Mesenchymal stem cell (in vitro differentiated cells and primary cell): ENCODE data around the gene DDR1.
A peak's percentile ranks its signal among the peaks of the same experiment; 100 is the strongest.

Experiments
- DNase-seq: peaks from one replicate; pipeline ENCODE4 v3.0.0-alpha.2; 2013
- H2AFZ ChIP-seq: one replicate; pipeline ENCODE4 v1.6.1; 2013; ENCODE audit warnings: low read depth, mild to moderate bottlenecking, control low read depth, inconsistent platforms, low read length, moderate library complexity
- H2AK5ac ChIP-seq: 2 replicates; pipeline ENCODE4 v1.6.1; 2013; ENCODE audit warnings: low read length, moderate library complexity, mild to moderate bottlenecking, inconsistent platforms; ENCODE audit not compliant: severe bottlenecking
- H2BK120ac ChIP-seq: one replicate; pipeline ENCODE4 v1.6.1; 2013; ENCODE audit warnings: low read depth, mild to moderate bottlenecking, inconsistent platforms, low read length, moderate library complexity
- H2BK12ac ChIP-seq, 2 experiments: one replicate each; pipeline ENCODE4 v1.6.1; 2013; ENCODE audit warnings: inconsistent platforms in 2 of 2, low read length in 2 of 2, mild to moderate bottlenecking in 2 of 2, moderate library complexity in 2 of 2, control low read depth in 1 of 2
- H2BK15ac ChIP-seq: one replicate; pipeline ENCODE4 v1.6.1; 2013; ENCODE audit warnings: mild to moderate bottlenecking, low read depth, inconsistent platforms; ENCODE audit not compliant: poor library complexity, severe bottlenecking
- H2BK5ac ChIP-seq: 2 replicates; pipeline ENCODE4 v1.6.1; 2013; ENCODE audit warnings: low read depth, mild to moderate bottlenecking, low read length, control low read depth, inconsistent platforms; ENCODE audit not compliant: poor library complexity, severe bottlenecking
- H3K14ac ChIP-seq, 2 experiments: one replicate each; pipeline ENCODE4 v1.6.1; 2013; ENCODE audit warnings: inconsistent platforms in 2 of 2, low read length in 2 of 2, control low read depth in 1 of 2, mild to moderate bottlenecking in 1 of 2, moderate library complexity in 1 of 2
- H3K18ac ChIP-seq, 2 experiments: one replicate each; pipeline ENCODE4 v1.6.1; 2013; ENCODE audit warnings: inconsistent platforms in 2 of 2, low read length in 2 of 2, control low read depth in 1 of 2, low read depth in 1 of 2, mild to moderate bottlenecking in 1 of 2
- H3K23ac ChIP-seq, 2 experiments: one replicate each; pipeline ENCODE4 v1.6.1; 2013; ENCODE audit warnings: inconsistent platforms in 2 of 2, low read length in 2 of 2, mild to moderate bottlenecking in 2 of 2, moderate library complexity in 2 of 2, control low read depth in 1 of 2
- H3K27ac ChIP-seq: 2 replicates; pipeline ENCODE4 v1.5.1; 2013; ENCODE audit warnings: mild to moderate bottlenecking, moderate library complexity, low read length, control low read depth, inconsistent platforms; ENCODE audit not compliant: poor library complexity, severe bottlenecking
- H3K27me3 ChIP-seq, 2 experiments: 2 replicates each; pipeline versions ENCODE4 v1.6.1 to v1.7.0; 2013; ENCODE audit warnings: low read length in 2 of 2, mild to moderate bottlenecking in 2 of 2, moderate library complexity in 2 of 2, control low read depth in 1 of 2, inconsistent platforms in 1 of 2; ENCODE audit not compliant: control insufficient read depth in 1 of 2, insufficient read depth in 1 of 2
- H3K36me3 ChIP-seq, 2 experiments: 2 replicates each; pipeline versions ENCODE4 v1.6.1 to v1.7.0; 2013; ENCODE audit warnings: low read length in 2 of 2, control low read depth in 1 of 2, inconsistent platforms in 1 of 2, low read depth in 1 of 2, mild to moderate bottlenecking in 1 of 2; ENCODE audit not compliant: insufficient read depth in 2 of 2, control insufficient read depth in 1 of 2
- H3K4ac ChIP-seq, 2 experiments: one replicate each; pipeline ENCODE4 v1.6.1; 2013; ENCODE audit warnings: inconsistent platforms in 2 of 2, low read length in 2 of 2, mild to moderate bottlenecking in 2 of 2, moderate library complexity in 2 of 2, control low read depth in 1 of 2, low read depth in 1 of 2
- H3K4me1 ChIP-seq: 2 replicates; pipeline ENCODE4 v1.6.1; 2013; ENCODE audit warnings: low read depth, low read length, control low read depth; ENCODE audit not compliant: control insufficient read depth, insufficient read depth
- H3K4me2 ChIP-seq: 2 replicates; pipeline ENCODE4 v1.6.1; 2013; ENCODE audit warnings: low read length, mild to moderate bottlenecking, inconsistent platforms; ENCODE audit not compliant: poor library complexity, severe bottlenecking
- H3K4me3 ChIP-seq, 2 experiments: 2 replicates each; pipeline versions ENCODE4 v1.5.1 to v1.7.0; 2013; ENCODE audit warnings: low read length in 2 of 2, mild to moderate bottlenecking in 2 of 2, control low read depth in 1 of 2, low read depth in 1 of 2; ENCODE audit not compliant: insufficient read depth in 1 of 2
- H3K79me1 ChIP-seq: replicated peaks from 2 replicates; pipeline ENCODE4 v1.6.1; 2013; ENCODE audit warnings: mild to moderate bottlenecking, control low read depth, low read length, inconsistent platforms; ENCODE audit not compliant: poor library complexity, severe bottlenecking
- H3K9ac ChIP-seq: 2 replicates; pipeline ENCODE4 v1.7.0; 2013; ENCODE audit warnings: mild to moderate bottlenecking, low read length, moderate library complexity
- H3K9me3 ChIP-seq: 2 replicates; pipeline ENCODE4 v1.7.0; 2013; ENCODE audit warnings: mild to moderate bottlenecking, low read length; ENCODE audit not compliant: control insufficient read depth
- H4K8ac ChIP-seq: one replicate; pipeline ENCODE4 v1.6.1; 2013; ENCODE audit warnings: inconsistent platforms, mild to moderate bottlenecking, low read length, moderate library complexity
- H4K91ac ChIP-seq: one replicate; pipeline ENCODE4 v1.6.1; 2013; ENCODE audit warnings: mild to moderate bottlenecking, low read length, inconsistent platforms
- WGBS: methylation state at CpG from one replicate; pipeline ENCODE4 v1.1.7; 2013; ENCODE audit warnings: mixed read lengths; 5-methylcytosine and 5-hydroxymethylcytosine counted together

Gene DDR1

DNA sequence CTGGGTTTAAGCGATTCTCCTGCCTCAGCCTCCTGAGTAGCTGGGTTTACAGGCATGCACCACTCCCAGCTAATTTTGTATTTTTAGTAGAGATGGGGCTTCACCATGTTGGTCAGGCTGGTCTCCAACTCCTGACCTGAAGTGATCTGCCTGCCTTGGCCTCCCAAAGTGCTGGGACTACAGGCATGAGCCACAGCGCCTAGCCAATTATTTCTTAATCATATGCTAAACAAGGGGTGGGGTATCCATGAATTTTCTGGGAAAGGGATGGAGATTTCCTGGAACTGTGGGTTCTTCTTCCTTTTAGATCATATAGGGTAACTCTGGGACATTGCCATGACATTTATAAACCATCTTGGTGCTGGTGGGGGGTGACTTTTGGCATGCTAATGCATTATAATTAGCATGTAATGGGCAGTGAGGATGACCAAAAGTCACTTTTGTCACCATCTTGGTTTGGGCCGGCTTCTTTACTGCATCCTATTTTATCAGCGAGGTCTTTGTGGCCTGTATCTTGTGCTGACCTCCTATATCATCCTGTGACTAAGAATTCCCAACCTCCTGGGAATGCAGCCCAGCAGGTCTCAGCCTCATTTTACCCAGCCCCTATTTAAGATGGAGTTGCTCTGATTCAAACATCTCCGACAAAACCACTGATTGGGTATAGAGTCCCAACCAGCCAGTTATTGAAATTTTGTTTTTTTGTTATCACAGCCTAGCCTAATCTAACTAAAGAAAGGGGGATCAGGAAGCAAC, 29.9 kb upstream of the DDR1 start:
- no peak overlapping the region for H3K4ac ChIP-seq
- H2BK5ac ChIP-seq: no peak overlapping the region
- no peak overlapping the region for H2BK12ac ChIP-seq
- no peak overlapping the region for H4K8ac ChIP-seq
- H3K27me3 ChIP-seq: peaks cover 3 to 30% of the 10 kb centered on the region in 2 experiments
- H3K4me2 ChIP-seq: no peak overlapping the region
- H3K23ac ChIP-seq: no peak overlapping the region
- no peak overlapping the region for H4K91ac ChIP-seq
- H3K36me3 ChIP-seq: no peaks in the 10 kb centered on the region
- no peak overlapping the region for H2BK15ac ChIP-seq
- H3K9me3 ChIP-seq: peaks cover 7% of the 10 kb centered on the region
- no peak overlapping the region for H3K14ac ChIP-seq
- peaks cover 7% of the 10 kb centered on the region for H3K4me1 ChIP-seq
- DNase-seq: no peak
- H3K27ac ChIP-seq: no peak overlapping the region
- H3K9ac ChIP-seq: no peak overlapping the region
- no peak overlapping the region for H2AK5ac ChIP-seq
- H2BK120ac ChIP-seq: no peak overlapping the region
- H3K4me3 ChIP-seq: no peak overlapping the region
- WGBS: 93% methylated on average over 5 of the region's 5 CpGs
- H3K79me1 ChIP-seq: no peaks in the 10 kb centered on the region
- no peak overlapping the region for H3K18ac ChIP-seq
- H2AFZ ChIP-seq: no peak overlapping the region

DNA sequence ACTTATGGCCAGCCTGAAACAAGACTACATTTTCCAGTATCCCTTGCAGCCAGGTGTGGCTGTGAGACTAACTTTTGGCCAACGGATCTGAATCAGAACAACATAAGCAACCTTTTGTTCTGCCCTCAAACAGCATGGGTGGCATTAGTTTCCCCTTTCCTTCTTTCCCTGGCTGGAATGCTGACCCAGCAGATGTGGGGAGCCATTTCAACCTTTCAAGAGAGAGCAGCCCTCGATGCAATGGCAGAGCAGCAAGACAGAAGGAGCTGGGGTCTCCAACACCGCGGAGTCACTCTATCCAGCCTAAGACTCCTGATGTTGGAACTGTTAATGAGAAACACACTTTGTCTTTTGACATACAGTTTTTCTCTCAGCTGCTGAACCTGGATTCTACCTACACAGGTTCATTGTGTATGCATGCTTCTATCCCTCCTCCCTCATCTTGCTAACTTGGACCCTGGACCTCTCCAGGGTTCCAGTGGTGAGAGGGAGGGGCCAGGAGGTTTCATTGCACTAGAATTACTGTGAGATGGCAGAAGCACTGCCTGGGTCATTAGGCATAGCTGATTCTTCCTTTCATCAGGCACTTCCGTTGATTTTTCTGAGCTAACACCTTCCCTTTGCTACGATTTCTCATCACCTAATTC, 28.8 kb upstream of the DDR1 start:
- peaks cover 3 to 30% of the 10 kb centered on the region in 2 experiments for H3K27me3 ChIP-seq
- H3K4me1 ChIP-seq: peaks cover 7% of the 10 kb centered on the region
- WGBS: 82% methylated on average over 3 of the region's 6 CpGs
- peaks cover 7% of the 10 kb centered on the region for H3K9me3 ChIP-seq
- H2AK5ac ChIP-seq: no peak overlapping the region
- no peak overlapping the region for H3K14ac ChIP-seq
- no peak overlapping the region for H3K18ac ChIP-seq
- no peaks in the 10 kb centered on the region for H3K36me3 ChIP-seq
- no peak overlapping the region for H3K9ac ChIP-seq
- no peak overlapping the region for H2BK12ac ChIP-seq
- H2BK120ac ChIP-seq: no peak overlapping the region
- H2BK5ac ChIP-seq: no peak overlapping the region
- H3K27ac ChIP-seq: no peak overlapping the region
- H2AFZ ChIP-seq: no peak overlapping the region
- no peak overlapping the region for H3K4me2 ChIP-seq
- no peak overlapping the region for H4K8ac ChIP-seq
- no peak overlapping the region for H4K91ac ChIP-seq
- H3K79me1 ChIP-seq: no peaks in the 10 kb centered on the region
- no peak overlapping the region for H3K23ac ChIP-seq
- H3K4me3 ChIP-seq: no peak overlapping the region
- H3K4ac ChIP-seq: no peak overlapping the region
- no peak for DNase-seq
- no peak overlapping the region for H2BK15ac ChIP-seq

DNA sequence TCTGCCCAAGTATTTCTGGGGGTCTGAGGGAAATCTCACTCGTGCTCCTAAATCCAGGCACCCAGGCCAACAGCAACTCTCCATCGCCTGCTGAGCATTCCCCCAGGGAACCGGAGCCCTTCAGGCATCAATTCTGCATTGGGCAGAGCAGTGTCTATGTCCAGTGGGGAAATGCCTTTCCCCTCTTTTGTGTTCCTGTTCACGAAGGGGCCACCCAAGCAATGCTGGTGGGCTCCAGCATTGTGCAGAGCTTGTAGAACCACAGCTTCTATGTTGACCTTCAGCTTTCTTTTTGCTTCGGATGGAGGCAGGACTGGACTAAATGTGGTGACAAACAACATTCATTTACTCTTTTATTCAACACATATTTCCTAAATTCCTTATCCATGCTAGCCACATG, 27.2 kb upstream of the DDR1 start:
- H4K91ac ChIP-seq: no peak overlapping the region

DNA sequence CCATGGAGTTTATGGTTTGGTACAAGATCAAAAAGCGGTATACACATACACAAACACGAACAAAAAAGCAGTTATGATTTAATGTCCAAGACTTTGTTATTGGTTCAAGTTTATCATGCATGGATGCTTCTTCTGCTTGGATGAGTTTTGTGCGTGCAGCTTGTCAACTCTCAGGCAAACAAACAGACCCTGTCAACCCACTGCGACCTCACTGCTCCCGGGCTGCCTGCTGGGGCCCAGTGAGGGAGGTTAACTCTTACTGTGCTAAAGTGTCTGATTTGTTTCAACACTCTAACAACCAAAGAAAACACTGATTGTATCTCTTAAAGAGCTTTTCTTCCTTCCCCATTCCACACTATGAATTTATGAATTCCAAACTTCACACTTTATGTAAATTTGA, 26.8 kb upstream of the DDR1 start:
- no peak overlapping the region for H2BK5ac ChIP-seq
- H3K36me3 ChIP-seq: no peaks in the 10 kb centered on the region
- no peak overlapping the region for H3K4me2 ChIP-seq
- H3K27ac ChIP-seq: no peak overlapping the region
- H2AK5ac ChIP-seq: no peak overlapping the region
- no peak overlapping the region for H3K23ac ChIP-seq
- no peaks in the 10 kb centered on the region for H3K9me3 ChIP-seq
- peaks cover 14% of the 10 kb centered on the region for H3K4me1 ChIP-seq
- no peak overlapping the region for H3K14ac ChIP-seq
- H4K91ac ChIP-seq: no peak overlapping the region
- H2BK120ac ChIP-seq: no peak overlapping the region
- no peak overlapping the region for H4K8ac ChIP-seq
- no peak overlapping the region for H3K4me3 ChIP-seq
- no peak overlapping the region for H3K4ac ChIP-seq
- 8% methylated on average over 2 of the region's 5 CpGs for WGBS
- H3K18ac ChIP-seq: no peak overlapping the region
- no peak overlapping the region for H2BK12ac ChIP-seq
- no peak overlapping the region for H2BK15ac ChIP-seq
- DNase-seq: no peak
- H3K79me1 ChIP-seq: no peaks in the 10 kb centered on the region
- H3K9ac ChIP-seq: no peak overlapping the region
- peaks cover 3 to 39% of the 10 kb centered on the region in 2 experiments for H3K27me3 ChIP-seq
- H2AFZ ChIP-seq: no peak overlapping the region

More for the DNA sequence above, 27.2 kb upstream of the DDR1 start:
- Histone ChIP-seq H3K27me3 (peaks cover 3 to 35% of the 10 kb centered on the region in 2 experiments), H3K4me3 (no peak overlapping the region), H3K4ac (no peak overlapping the region), H2BK5ac (no peak overlapping the region), H3K14ac (no peak overlapping the region), H4K8ac (no peak overlapping the region), H3K4me2 (no peak overlapping the region), H2BK15ac (no peak overlapping the region), H3K9me3 (peaks cover under 1% of the 10 kb centered on the region), H3K18ac (no peak overlapping the region), H3K23ac (no peak overlapping the region), H2AK5ac (no peak overlapping the region), H3K79me1 (no peaks in the 10 kb centered on the region), H2BK120ac (no peak overlapping the region), H2AFZ (no peak overlapping the region), H2BK12ac (peak overlapping the region in 1 of 2 experiments; percentile 21), H3K9ac (no peak overlapping the region), H3K36me3 (no peaks in the 10 kb centered on the region), H3K27ac (no peak overlapping the region), H3K4me1 (peaks cover 11% of the 10 kb centered on the region)
- DNase-seq: no peak
- 77% methylated on average over 5 of the region's 5 CpGs for WGBS
